Dendritic cell treated with granulocyte-macrophage colony-stimulating factor and Interleukin-4, amounts not matched to agents 40 ng/mL and 50 ng/mL, for 4 days (primary cell): ENCODE data around the gene CYSLTR1.
A peak's percentile ranks its signal among the peaks of the same experiment; 100 is the strongest.

Experiments used
- H3K27ac Mint-ChIP-seq: one replicate; pipeline ENCODE4 v1.8.0; 2022; ENCODE audit warnings: mild to moderate bottlenecking, mixed read lengths
- H3K27me3 Mint-ChIP-seq: one replicate; pipeline ENCODE4 v1.8.0; 2022; ENCODE audit warnings: mild to moderate bottlenecking, mixed read lengths
- H3K36me3 Mint-ChIP-seq: one replicate; pipeline ENCODE4 v1.8.0; 2022; ENCODE audit warnings: low read depth, mixed read lengths
- H3K4me1 Mint-ChIP-seq: one replicate; pipeline ENCODE4 v1.8.0; 2022; ENCODE audit warnings: low read depth, mixed read lengths
- H3K4me3 Mint-ChIP-seq: one replicate; pipeline ENCODE4 v1.8.0; 2022; ENCODE audit warnings: mild to moderate bottlenecking, moderate library complexity, mixed read lengths
- H3K9me3 Mint-ChIP-seq: one replicate; pipeline ENCODE4 v1.8.0; 2022; ENCODE audit warnings: mixed read lengths
- intact Hi-C: fragments of 100-400 bp; cut with micrococcal nuclease; formaldehyde crosslinking; loops from one replicate; pipeline ENCODE4 v1.15.0; 2022

Gene CYSLTR1, protein sequence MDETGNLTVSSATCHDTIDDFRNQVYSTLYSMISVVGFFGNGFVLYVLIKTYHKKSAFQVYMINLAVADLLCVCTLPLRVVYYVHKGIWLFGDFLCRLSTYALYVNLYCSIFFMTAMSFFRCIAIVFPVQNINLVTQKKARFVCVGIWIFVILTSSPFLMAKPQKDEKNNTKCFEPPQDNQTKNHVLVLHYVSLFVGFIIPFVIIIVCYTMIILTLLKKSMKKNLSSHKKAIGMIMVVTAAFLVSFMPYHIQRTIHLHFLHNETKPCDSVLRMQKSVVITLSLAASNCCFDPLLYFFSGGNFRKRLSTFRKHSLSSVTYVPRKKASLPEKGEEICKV

DNA sequence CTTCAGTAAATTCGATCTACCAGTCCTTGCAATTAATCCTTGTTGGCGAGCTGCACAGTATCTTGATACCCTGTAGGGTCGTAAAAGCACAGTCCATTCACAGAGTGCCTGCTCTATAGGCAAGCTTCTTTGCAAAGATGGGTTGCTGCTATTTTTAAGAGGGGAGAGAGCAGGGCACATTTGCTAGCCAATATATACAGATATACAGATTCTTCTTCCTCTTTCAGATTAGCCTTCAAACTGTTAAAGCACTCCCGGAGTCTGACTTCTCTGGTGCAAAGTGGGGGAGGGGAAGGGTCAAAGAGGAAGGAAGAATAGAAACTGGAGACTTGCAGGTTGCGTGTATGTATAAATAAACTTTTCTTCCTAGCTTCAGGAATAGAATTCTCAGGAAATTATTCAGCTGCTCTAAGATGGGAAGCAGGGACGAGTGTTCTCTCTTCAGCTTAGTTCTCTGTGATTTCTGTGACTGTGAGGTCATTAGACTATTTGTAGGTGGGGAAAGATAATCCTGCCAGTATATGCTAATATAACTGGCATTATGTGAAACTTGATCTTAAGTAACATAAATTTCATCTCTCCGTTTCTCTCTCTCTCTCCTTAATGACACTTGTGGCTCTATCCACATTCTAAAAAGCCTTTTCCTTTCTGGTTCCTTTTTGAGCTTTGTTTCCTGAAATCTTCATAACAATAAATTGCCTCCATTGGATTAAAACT is at the start of gene CYSLTR1:
Gene CYSLTR1, minus strand, starts transcription at position 242 of the 717 bp plus-strand sequence. CDS start 53,865 bp downstream, outside the sequence.
- Mint-ChIP-seq H3K9me3 (no peaks in the 10 kb centered on the region), H3K36me3 (no peaks in the 10 kb centered on the region), H3K27ac (peak within 1 kb of the TSS; percentile 75), H3K4me3 (peak within 1 kb of the TSS; percentile 69), H3K4me1 (peaks cover 46% of the 10 kb centered on the region), H3K27me3 (peaks cover 6% of the 10 kb centered on the region)
- intact Hi-C loops, result loop anchor here (10.0 kb wide), 1 partner anchor 183 kb away; no protein-coding TSS in a partner anchor

DNA sequence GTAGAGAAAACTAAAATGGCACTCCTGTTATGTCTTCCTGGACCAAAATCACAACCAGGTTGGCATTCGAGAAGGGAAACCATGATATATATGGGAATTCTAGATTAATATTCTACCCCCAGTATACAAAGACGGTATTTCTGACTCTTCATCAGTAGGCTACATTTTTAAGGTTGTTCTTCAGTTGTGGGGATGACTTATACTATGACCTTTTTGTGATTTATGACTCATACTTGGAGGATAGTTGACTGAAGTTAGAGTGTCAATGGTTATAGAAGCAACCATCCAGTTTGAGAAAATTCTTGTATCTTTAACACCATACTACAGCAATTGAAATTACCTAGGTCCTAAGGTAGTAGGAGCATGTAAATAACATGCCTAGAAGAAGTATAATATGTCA is 49.8 kb upstream of the CYSLTR1 start:
- Mint-ChIP-seq H3K4me1 (peaks cover 10% of the 10 kb centered on the region), H3K27me3 (no peaks in the 10 kb centered on the region), H3K36me3 (no peaks in the 10 kb centered on the region), H3K9me3 (peaks cover 6% of the 10 kb centered on the region), H3K4me3 (no peak overlapping the region), H3K27ac (no peak overlapping the region)
- intact Hi-C loops, result no loop called here

DNA sequence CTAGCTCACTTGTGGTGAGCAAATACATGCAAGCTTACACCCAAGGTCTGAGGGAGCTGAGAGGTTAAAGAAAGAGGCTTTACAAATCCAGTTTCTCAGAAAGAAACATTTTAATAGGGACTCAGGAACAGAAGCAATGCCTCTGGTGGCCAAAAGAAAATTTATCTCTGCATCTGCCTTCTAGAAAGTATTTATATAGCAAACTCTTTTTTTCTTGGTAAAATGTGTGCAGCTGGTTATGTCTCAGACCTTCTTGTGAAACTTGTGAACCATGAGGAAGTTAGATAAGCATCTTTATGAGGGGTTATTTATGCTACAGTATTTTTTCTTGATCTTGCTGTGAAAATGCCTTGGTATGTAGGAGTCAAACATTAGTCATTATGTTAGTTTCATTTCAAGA is 48.5 kb upstream of the CYSLTR1 start:
- Mint-ChIP-seq H3K27me3 (no peaks in the 10 kb centered on the region), H3K27ac (no peak overlapping the region), H3K36me3 (no peaks in the 10 kb centered on the region), H3K4me3 (no peak overlapping the region), H3K9me3 (peaks cover 1% of the 10 kb centered on the region), H3K4me1 (peaks cover 10% of the 10 kb centered on the region)
- intact Hi-C loops, result no loop called here

DNA sequence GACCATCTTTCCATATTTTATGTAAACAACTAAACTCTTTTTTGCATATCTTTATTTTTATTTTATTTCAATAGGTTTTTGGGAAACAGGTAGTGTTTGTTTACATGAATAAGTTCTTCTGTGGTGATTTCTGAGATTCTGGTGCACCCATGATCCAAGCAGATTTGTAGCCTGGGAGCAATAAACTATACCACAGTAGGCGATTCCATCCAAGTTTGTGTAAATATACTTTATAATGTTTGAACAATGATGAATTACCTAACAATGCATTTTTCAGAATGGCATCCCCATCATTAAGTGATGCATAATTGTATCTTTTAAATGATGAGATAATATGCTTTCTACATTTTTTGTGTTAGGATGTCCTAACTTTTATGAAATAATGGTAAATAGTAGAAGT is 39.2 kb upstream of the CYSLTR1 start:
- Mint-ChIP-seq H3K9me3 (no peaks in the 10 kb centered on the region), H3K4me1 (no peaks in the 10 kb centered on the region), H3K27me3 (no peaks in the 10 kb centered on the region), H3K4me3 (no peak overlapping the region), H3K27ac (no peak overlapping the region), H3K36me3 (no peaks in the 10 kb centered on the region)
- intact Hi-C loops, result loop anchor here (10.0 kb wide), 1 partner anchor 52 kb away; no protein-coding TSS in a partner anchor

DNA sequence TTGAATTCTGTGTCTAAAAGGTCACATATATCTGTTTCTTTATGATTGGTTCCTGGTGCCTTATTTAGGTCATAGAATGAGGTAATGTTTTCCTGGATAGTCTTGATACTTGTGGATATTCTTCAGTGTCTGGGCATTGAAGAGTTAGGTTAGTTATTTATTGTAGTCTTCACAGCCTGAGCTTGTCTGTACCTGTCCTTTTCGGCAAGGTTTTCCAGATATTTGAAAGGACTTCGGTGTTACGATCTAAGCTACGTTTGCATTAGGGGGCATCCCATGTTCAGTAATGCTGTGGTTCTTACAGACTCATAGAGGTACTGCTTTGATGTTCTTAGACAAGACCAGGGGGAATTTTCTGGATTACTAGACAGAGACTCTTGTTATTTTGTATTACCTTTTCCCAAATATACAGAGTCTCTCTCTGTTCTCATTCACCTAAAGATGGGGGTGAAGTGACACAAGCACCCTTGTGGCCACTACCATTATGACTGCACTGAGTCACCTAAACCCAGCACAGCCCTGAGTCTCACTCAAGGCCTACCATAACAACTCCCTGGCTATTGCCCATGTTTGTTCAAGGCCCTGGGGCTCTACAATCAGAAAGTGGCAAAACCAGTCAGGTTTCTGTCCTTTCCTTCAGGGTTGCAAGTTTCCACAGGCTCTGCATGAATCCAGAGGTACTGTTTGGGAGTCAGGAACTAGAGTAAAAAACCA is 30.1 kb upstream of the CYSLTR1 start:
- Mint-ChIP-seq H3K4me1 (no peaks in the 10 kb centered on the region), H3K27me3 (no peaks in the 10 kb centered on the region), H3K9me3 (peaks cover 5% of the 10 kb centered on the region), H3K4me3 (no peak overlapping the region), H3K36me3 (no peaks in the 10 kb centered on the region), H3K27ac (no peak overlapping the region)
- intact Hi-C loops, result no loop called here

DNA sequence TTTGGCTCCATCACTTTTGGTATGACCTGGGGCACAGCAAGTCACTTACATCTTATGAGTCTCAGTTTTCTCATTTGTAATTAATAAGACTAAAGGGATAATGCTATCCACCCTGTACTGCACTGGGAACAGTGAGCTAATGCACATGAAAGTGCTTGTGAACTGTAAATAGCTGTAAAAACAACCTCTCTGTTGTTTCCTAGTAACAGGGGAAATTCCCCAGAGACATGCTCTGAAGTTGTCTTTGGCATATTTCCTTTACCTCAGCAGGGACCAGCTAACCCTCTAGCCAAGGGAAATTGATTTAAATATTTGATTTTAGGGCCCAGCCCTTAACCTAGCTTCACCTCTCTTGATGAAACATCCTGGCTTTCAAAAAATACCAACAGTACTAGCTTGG is 6.1 kb upstream of the CYSLTR1 start:
- peaks cover 6% of the 10 kb centered on the region for H3K27me3 Mint-ChIP-seq
- H3K27ac Mint-ChIP-seq, result no peak overlapping the region
- intact Hi-C loops, result no loop called here
- no peak overlapping the region for H3K4me3 Mint-ChIP-seq
- H3K36me3 Mint-ChIP-seq, result no peaks in the 10 kb centered on the region
- H3K4me1 Mint-ChIP-seq, result peaks cover 23% of the 10 kb centered on the region
- no peaks in the 10 kb centered on the region for H3K9me3 Mint-ChIP-seq

DNA sequence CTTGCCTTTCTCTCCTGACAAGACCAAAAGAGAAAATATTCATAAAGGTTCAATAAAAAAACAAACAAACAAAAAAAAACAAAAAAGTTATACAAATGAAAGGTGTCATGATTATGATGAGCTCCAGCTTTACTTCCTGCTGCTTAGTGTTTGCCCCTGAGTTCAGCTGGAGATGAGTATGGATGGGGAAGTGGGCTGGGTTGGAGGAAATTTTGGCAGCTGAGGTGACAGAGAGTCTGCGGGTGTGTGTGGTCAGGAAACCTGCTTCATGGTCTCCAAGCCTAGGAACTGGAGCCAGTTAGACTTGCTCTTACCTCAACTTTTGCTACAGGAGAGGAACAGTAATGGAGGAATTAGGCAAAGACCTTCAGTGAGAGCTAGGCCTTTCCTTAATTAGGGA is 4.3 kb upstream of the CYSLTR1 start:
- H3K27me3 Mint-ChIP-seq, result peaks cover 6% of the 10 kb centered on the region
- H3K27ac Mint-ChIP-seq, result no peak overlapping the region
- peaks cover 34% of the 10 kb centered on the region for H3K4me1 Mint-ChIP-seq
- H3K36me3 Mint-ChIP-seq, result no peaks in the 10 kb centered on the region
- H3K9me3 Mint-ChIP-seq, result no peaks in the 10 kb centered on the region
- no peak overlapping the region for H3K4me3 Mint-ChIP-seq
- intact Hi-C loops, result no loop called here

DNA sequence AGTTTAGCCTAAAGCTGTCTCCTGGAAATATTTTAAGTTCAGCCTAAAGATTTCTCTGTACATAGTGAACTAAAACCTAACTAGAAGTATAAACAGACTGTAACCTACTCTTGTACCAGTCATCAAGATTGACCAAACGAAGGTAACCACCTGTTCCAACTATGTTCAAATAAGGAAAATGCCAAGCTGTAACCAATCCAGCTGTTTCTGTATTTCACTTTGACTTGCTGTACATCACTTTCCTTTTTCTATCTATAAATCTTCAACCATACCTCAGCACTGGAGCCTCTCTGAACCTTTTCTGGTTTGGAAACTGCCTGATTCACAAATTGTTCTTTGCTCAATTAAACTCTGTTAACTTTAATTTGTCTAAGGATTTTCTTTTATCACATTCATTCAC is 3.1 kb upstream of the CYSLTR1 start:
- H3K4me1 Mint-ChIP-seq, result peaks cover 34% of the 10 kb centered on the region

DNA sequence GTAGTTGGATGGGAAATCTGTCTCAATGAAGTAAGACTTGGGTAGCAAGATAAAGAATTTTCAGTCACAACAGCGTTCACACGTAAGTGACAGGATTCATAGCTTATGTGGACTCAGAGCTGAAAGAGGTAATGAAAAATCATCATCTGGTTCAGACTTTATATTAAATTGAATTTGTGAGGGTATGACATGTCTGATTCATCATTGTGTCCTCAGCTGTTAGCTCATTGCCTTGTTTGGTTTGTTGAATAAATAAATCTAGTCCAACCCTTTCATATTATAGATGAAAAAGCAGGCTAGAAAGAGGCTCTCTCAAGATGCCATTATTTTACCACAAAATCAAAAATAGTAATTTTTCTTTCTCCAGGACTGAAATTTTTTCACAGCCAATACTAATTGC is 2.7 kb upstream of the CYSLTR1 start:
- Mint-ChIP-seq H3K4me3 (no peak overlapping the region), H3K36me3 (no peaks in the 10 kb centered on the region)
- intact Hi-C loops, result no loop called here

More for the DNA sequence above, 3.1 kb upstream of the CYSLTR1 start:
- H3K27ac Mint-ChIP-seq, result no peak overlapping the region
- intact Hi-C loops, result no loop called here
- peaks cover 6% of the 10 kb centered on the region for H3K27me3 Mint-ChIP-seq
- H3K9me3 Mint-ChIP-seq, result no peaks in the 10 kb centered on the region
- H3K4me3 Mint-ChIP-seq, result no peak overlapping the region
- no peaks in the 10 kb centered on the region for H3K36me3 Mint-ChIP-seq

DNA sequence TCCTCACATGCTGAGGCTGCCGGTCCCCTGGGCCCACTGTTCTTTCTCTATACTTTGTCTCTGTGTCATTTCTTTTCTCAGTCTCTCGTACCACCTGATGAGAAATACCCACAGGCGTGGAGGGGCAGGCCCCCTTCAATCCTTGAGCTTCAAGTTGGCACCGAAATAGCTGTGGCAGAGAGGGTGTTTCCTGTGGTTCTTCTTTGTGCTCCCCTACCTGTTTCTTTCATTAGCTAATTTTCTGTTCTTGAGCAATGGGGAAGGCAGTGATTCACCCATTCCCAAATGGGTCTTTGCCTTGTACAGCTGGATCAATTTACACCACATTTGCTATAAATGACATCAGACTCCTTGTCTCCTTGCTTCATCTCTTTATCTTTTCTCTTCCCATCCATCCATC is 2.1 kb upstream of the CYSLTR1 start:
- H3K27ac Mint-ChIP-seq, result peak overlapping the region; percentile 47
- H3K4me1 Mint-ChIP-seq, result peaks cover 34% of the 10 kb centered on the region
- H3K27me3 Mint-ChIP-seq, result peaks cover 6% of the 10 kb centered on the region
- H3K4me3 Mint-ChIP-seq, result no peak overlapping the region
- H3K9me3 Mint-ChIP-seq, result no peaks in the 10 kb centered on the region
- intact Hi-C loops, result loop anchor here (10.0 kb wide), 1 partner anchor 185 kb away; no protein-coding TSS in a partner anchor
- no peaks in the 10 kb centered on the region for H3K36me3 Mint-ChIP-seq

More for the DNA sequence above, 2.7 kb upstream of the CYSLTR1 start:
- peaks cover 34% of the 10 kb centered on the region for H3K4me1 Mint-ChIP-seq
- no peaks in the 10 kb centered on the region for H3K9me3 Mint-ChIP-seq
- H3K27me3 Mint-ChIP-seq, result peaks cover 6% of the 10 kb centered on the region
- no peak overlapping the region for H3K27ac Mint-ChIP-seq

DNA sequence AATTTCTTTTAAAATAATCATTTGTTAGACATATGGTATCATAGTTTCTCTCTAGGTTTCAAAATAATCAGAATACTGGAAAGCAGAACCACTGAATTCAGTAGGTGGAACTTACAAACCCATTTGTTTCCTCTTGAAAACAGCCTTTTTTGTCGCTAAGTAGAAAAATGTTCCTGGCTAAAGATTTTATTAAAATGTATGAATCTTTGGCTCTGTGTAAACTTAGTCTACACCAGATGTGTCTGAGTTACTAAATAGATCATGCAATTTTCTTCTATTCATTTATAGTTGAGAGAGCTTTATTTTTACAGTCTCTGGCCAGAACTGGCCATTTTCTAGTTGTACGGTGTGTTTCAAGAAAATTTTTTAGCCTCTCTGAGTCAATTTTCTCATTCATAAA is 1.0 kb downstream of the CYSLTR1 start:
- Mint-ChIP-seq H3K4me3 (peak overlapping the region; percentile 69), H3K9me3 (no peaks in the 10 kb centered on the region), H3K4me1 (peaks cover 51% of the 10 kb centered on the region), H3K27me3 (peaks cover 6% of the 10 kb centered on the region), H3K36me3 (peaks cover under 1% of the 10 kb centered on the region), H3K27ac (peak overlapping the region; percentile 75)
- intact Hi-C loops, result loop anchor here (10.0 kb wide), 1 partner anchor 182 kb away; no protein-coding TSS in a partner anchor

DNA sequence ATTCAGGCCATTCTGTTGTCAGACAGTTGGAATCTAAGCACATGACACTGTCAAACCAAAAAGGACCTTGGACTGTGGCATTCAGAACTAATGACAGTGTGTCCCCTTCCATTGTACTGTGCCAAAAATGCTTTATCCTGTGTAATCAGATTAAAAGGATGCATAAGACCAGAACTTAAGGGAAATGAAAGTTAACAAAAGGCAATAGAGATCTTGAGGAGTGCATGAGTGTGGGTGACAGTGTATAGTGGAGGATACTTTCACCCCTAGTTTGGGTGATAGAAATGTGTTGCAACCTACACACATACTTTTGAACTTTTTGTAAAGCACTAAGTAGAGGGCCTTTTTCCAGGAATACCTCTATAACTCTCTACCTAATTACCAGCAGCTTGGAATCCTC is 4.5 kb downstream of the CYSLTR1 start:
- intact Hi-C loops, result loop anchor here (10.0 kb wide), 1 partner anchor 178 kb away; no protein-coding TSS in a partner anchor

DNA sequence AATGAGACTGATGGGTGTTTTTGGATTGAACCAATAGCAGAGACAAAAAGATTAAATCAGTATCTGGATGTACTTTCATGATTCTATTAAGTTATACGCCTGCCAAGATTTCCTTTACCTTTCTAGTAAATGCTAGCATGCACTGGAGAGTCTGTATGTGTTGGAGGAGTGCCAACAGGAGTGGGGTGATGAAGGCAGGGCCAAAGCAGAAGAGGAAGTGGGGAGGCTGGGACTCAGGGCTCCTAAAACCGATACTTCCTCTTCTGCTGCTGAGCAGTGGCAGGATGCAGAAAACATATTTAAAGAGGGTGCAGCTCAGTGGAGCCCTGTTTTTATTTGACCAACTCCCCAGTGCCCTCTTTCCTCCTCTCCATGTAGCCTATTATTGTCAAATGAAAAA is 5.6 kb downstream of the CYSLTR1 start:
- intact Hi-C loops, result loop anchor here (10.0 kb wide), 1 partner anchor 177 kb away; no protein-coding TSS in a partner anchor
- Mint-ChIP-seq H3K36me3 (peaks cover 13% of the 10 kb centered on the region), H3K9me3 (no peaks in the 10 kb centered on the region), H3K27me3 (peaks cover 3% of the 10 kb centered on the region), H3K4me1 (peaks cover 40% of the 10 kb centered on the region), H3K27ac (no peak overlapping the region), H3K4me3 (no peak overlapping the region)

More for the DNA sequence above, 4.5 kb downstream of the CYSLTR1 start:
- Mint-ChIP-seq H3K4me3 (no peak overlapping the region), H3K9me3 (no peaks in the 10 kb centered on the region), H3K36me3 (peaks cover 13% of the 10 kb centered on the region), H3K27ac (no peak overlapping the region), H3K4me1 (peaks cover 44% of the 10 kb centered on the region), H3K27me3 (peaks cover 3% of the 10 kb centered on the region)
